Breast epithelium (tissue), 3 donors: ENCODE results near the gene BARHL1.

Experiments used
- POLR2A ChIP-seq: fragments of 450-650 bp; IDR thresholded peaks from one replicate; pipeline ENCODE4 v1.6.1; 2016; ENCODE audit warnings: antibody characterized with exemption, mild to moderate bottlenecking, moderate library complexity
- POLR2AphosphoS5 ChIP-seq, 3 donors: sonication (generic); formaldehyde crosslinking; IDR thresholded peaks; one replicate each; pipeline ENCODE4 v1.6.1; 2017; ENCODE audit warnings: antibody characterized with exemption in 3 of 3
- TF ChIP-seq, protein P1 (sequence below), 3 donors: fragments of 450-650 bp; IDR thresholded peaks; one replicate each; pipeline ENCODE4 v1.5.1; 2016 to 2017; ENCODE audit warnings: antibody characterized with exemption in 3 of 3, mild to moderate bottlenecking in 3 of 3, moderate library complexity in 3 of 3

DNA sequence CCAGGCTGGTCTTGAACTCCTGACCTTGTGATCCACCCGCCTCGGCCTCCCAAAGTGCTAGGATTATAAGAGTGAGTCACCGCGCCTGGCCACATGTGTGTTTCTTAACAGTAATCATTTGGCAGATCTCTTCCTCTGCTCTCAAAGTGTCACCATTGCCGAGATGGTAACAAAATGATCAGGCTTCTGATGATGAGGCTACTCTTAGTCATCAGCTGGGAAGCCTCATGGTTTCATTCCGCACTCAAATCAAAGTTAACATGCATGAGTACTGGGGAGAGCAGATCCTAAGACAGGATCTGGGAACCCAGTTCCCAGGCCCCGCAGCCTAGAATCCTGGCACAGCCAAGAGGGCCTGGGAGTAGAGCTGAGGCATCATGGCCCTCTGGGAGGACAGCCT, 27.4 kb downstream of the BARHL1 start:
- TF ChIP-seq POLR2A (no peak), POLR2AphosphoS5 (IDR thresholded peaks at IDR 0.05) (no peak)
- TF ChIP-seq, protein P1, sequence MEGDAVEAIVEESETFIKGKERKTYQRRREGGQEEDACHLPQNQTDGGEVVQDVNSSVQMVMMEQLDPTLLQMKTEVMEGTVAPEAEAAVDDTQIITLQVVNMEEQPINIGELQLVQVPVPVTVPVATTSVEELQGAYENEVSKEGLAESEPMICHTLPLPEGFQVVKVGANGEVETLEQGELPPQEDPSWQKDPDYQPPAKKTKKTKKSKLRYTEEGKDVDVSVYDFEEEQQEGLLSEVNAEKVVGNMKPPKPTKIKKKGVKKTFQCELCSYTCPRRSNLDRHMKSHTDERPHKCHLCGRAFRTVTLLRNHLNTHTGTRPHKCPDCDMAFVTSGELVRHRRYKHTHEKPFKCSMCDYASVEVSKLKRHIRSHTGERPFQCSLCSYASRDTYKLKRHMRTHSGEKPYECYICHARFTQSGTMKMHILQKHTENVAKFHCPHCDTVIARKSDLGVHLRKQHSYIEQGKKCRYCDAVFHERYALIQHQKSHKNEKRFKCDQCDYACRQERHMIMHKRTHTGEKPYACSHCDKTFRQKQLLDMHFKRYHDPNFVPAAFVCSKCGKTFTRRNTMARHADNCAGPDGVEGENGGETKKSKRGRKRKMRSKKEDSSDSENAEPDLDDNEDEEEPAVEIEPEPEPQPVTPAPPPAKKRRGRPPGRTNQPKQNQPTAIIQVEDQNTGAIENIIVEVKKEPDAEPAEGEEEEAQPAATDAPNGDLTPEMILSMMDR (IDR thresholded peaks at IDR 0.05): no peak
